Endothelial cell of umbilical vein (primary cell): ENCODE results near the gene GRIA1. TPM values are rescaled to one million over a fixed set of nuclear protein-coding genes. Genes with fewer than 3 reads are reported as not detected.

Experiments used
- BruUV-seq: library from RNA; stranded (reverse); fragments of 400-500 nt; replicated peaks from 2 replicates; lab custom pipeline; 2021; lab: Mats Ljungman, UMichigan
- CTCF ChIA-PET: fragments of 300-600, 350-600 bp; sonication (Branson Sonifier 250); formaldehyde crosslinking; loops from one replicate; lab custom pipeline; 2021; ENCODE audit warnings: antibody characterized with exemption, inconsistent platforms; lab: Charles Lee
- POLR2A ChIA-PET: fragments of 300-600, 350-600 bp; sonication (Branson Sonifier 250); formaldehyde crosslinking; loops from one replicate; lab custom pipeline; 2021; ENCODE audit warnings: antibody characterized with exemption, inconsistent platforms; lab: Charles Lee
- DNase-seq: peaks from one replicate; pipeline ENCODE4 v3.0.0-alpha.2; 2011; ENCODE audit warnings: low read depth, low spot score
- FAIRE-seq: peaks from 2 replicates; lab custom pipeline; 2011; peaks lifted over from hg19 to GRCh38; lab: Jason Lieb, UNC
- H2AFZ ChIP-seq: 2 replicates; pipeline ENCODE4 v1.6.0; 2012; ENCODE audit warnings: low read depth, low read length, control low read depth, inconsistent platforms
- H3K27ac ChIP-seq: 2 replicates; pipeline ENCODE4 v1.5.1; 2011; ENCODE audit warnings: low read depth, mild to moderate bottlenecking, control low read depth, low read length, moderate library complexity; ENCODE audit not compliant: insufficient read depth
- H3K27me3 ChIP-seq, 2 experiments: 2 replicates each; pipeline versions ENCODE4 v1.6.0 to v1.6.1; 2011; ENCODE audit warnings: low read length in 2 of 2, mixed read lengths in 1 of 2; ENCODE audit not compliant: control insufficient read depth in 2 of 2, insufficient read depth in 2 of 2
- H3K36me3 ChIP-seq, 2 experiments: 2 replicates in 1 of 2; 3 replicates in 1 of 2; pipeline ENCODE4 v1.5.1; 2011; ENCODE audit warnings: low read length in 2 of 2, mild to moderate bottlenecking in 1 of 2, moderate library complexity in 1 of 2; ENCODE audit not compliant: control insufficient read depth in 2 of 2, insufficient read depth in 2 of 2; ENCODE audit errors: extremely low read depth in 1 of 2
- H3K4me1 ChIP-seq: 3 replicates; pipeline ENCODE4 v1.5.1; 2011; ENCODE audit warnings: mild to moderate bottlenecking, low read length; ENCODE audit not compliant: control insufficient read depth, insufficient read depth; ENCODE audit errors: extremely low read depth
- H3K4me2 ChIP-seq: 2 replicates; pipeline ENCODE4 v1.6.1; 2011; ENCODE audit warnings: low read length, control low read depth, mixed read lengths; ENCODE audit not compliant: insufficient read depth
- H3K4me3 ChIP-seq, 3 experiments: fragments of 200-600 bp in 1 of 3; sonication (generic), shearing (Covaris generic) in 1 of 3; replicated peaks in 1 of 3; 2 replicates each; pipeline ENCODE4 v1.5.1; 2011 to 2016; ENCODE audit warnings: control low read depth in 3 of 3, low read length in 3 of 3, mild to moderate bottlenecking in 2 of 3, inconsistent platforms in 1 of 3, low read depth in 1 of 3, moderate library complexity in 1 of 3; ENCODE audit not compliant: insufficient read depth in 1 of 3
- H3K79me2 ChIP-seq: 2 replicates; pipeline ENCODE4 v1.6.0; 2012; ENCODE audit warnings: low read length, inconsistent platforms; ENCODE audit not compliant: control insufficient read depth, insufficient read depth
- H3K9ac ChIP-seq: replicated peaks from 2 replicates; pipeline ENCODE3; 2011; ENCODE audit warnings: low read length, control low read depth; ENCODE audit not compliant: insufficient read depth; ENCODE audit errors: extremely low read depth
- H3K9me1 ChIP-seq: replicated peaks from 3 replicates; pipeline ENCODE4 v1.6.0; 2011; ENCODE audit warnings: mild to moderate bottlenecking, low read length; ENCODE audit not compliant: control insufficient read depth, insufficient read depth; ENCODE audit errors: extremely low read depth
- H3K9me3 ChIP-seq: replicated peaks from 2 replicates; pipeline ENCODE4 v1.5.1; 2012; ENCODE audit warnings: low read length, inconsistent platforms; ENCODE audit not compliant: control insufficient read depth, insufficient read depth
- H4K20me1 ChIP-seq: replicated peaks from 2 replicates; pipeline ENCODE3; 2011; ENCODE audit warnings: mild to moderate bottlenecking, low read length; ENCODE audit not compliant: control insufficient read depth, insufficient read depth; ENCODE audit errors: extremely low read depth
- EZH2 ChIP-seq: IDR thresholded peaks from 2 replicates; pipeline ENCODE4 v1.6.1; 2012; ENCODE audit warnings: borderline replicate concordance, low read depth, mild to moderate bottlenecking, moderate library complexity, low read length, inconsistent platforms; ENCODE audit not compliant: severe bottlenecking
- FOS ChIP-seq: IDR thresholded peaks from 2 replicates; pipeline ENCODE4 v1.6.1; 2011; ENCODE audit warnings: mild to moderate bottlenecking, low read length, moderate library complexity, borderline replicate concordance; ENCODE audit not compliant: insufficient read depth
- GATA2 ChIP-seq: IDR thresholded peaks from 2 replicates; pipeline ENCODE4 v1.7.0; 2011; ENCODE audit warnings: low read depth, mild to moderate bottlenecking, moderate library complexity, mixed read lengths, low read length; ENCODE audit not compliant: insufficient read length, insufficient read depth
- JUN ChIP-seq: IDR thresholded peaks from 2 replicates; pipeline ENCODE4 v1.6.1; 2011; ENCODE audit warnings: borderline replicate concordance, low read depth; ENCODE audit not compliant: insufficient read length, insufficient read depth
- MAX ChIP-seq: IDR thresholded peaks from 2 replicates; pipeline ENCODE4 v1.6.1; 2011; ENCODE audit not compliant: insufficient read depth, insufficient read length
- MYC ChIP-seq: IDR thresholded peaks from one replicate; pipeline ENCODE4 v1.6.1; 2011; ENCODE audit warnings: mild to moderate bottlenecking, low read depth, low read length
- POLR2A ChIP-seq: IDR thresholded peaks from 2 replicates; pipeline ENCODE4 v1.6.1; 2012; ENCODE audit warnings: low read depth, mild to moderate bottlenecking, control low read depth, low read length
- POLR2AphosphoS5 ChIP-seq: IDR thresholded peaks from 2 replicates; pipeline ENCODE4 v1.6.1; 2012; ENCODE audit warnings: low read depth, mild to moderate bottlenecking, control low read depth, low read length, moderate library complexity; ENCODE audit not compliant: insufficient read depth
- dilution Hi-C: fragments of 300-500 bp; cut with MboI; formaldehyde crosslinking; loops from one replicate; pipeline ENCODE4 v1.15.0; 2019; ENCODE audit warnings: low sequenced_read_pairs; ENCODE audit not compliant: extremely low pct_ligation_motif_present
- intact Hi-C: fragments of 100-400 bp; cut with micrococcal nuclease; formaldehyde crosslinking; loops from one replicate; pipeline ENCODE4 v1.10.0; 2022
- polyA plus RNA-seq, 4 experiments: library from polyadenylated mRNA; depleted of rRNA in 3 of 4; stranded (reverse) in 3 of 4; unstranded in 1 of 4; fragments of >200 nt; gene quantifications; 2 replicates each; pipeline versions ENCODE4 v1.2.1 to v1.2.3, GENCODE V29; 2011 to 2012; ENCODE audit warnings: missing spikeins in 1 of 4
- total RNA-seq: library from RNA; stranded (reverse); gene quantifications from 2 replicates; pipeline ENCODE4 v1.2.3, GENCODE V29; 2021
- TF ChIP-seq, protein P1 (sequence below), 2 donors: IDR thresholded peaks; 1 replicate in 1 of 2; 2 replicates in 1 of 2; pipeline ENCODE4 v1.5.1; 2011; ENCODE audit warnings: low read length in 2 of 2, mild to moderate bottlenecking in 2 of 2, moderate library complexity in 2 of 2, control low read depth in 1 of 2, inconsistent platforms in 1 of 2, low read depth in 1 of 2; ENCODE audit not compliant: insufficient read depth in 1 of 2; ENCODE audit errors: extremely low read depth in 1 of 2

The GRIA1 gene
- total and polyA plus RNA-seq, 2 donors (not counting 3 experiments of a cell fraction or from before 2014, with no cell fraction given), result not detected

- BruUV-seq, result no TSS peak
- Histone ChIP-seq H3K9ac (no peak overlapping the region), H3K9me1 (no peaks in the 10 kb centered on the region), H3K27me3 (no peaks in the 10 kb centered on the region), H3K4me3 (no peak overlapping the region), H3K4me1 (no peaks in the 10 kb centered on the region), H3K9me3 (no peaks in the 10 kb centered on the region), H3K27ac (no peak overlapping the region), H3K79me2 (no peaks in the 10 kb centered on the region), H4K20me1 (no peaks in the 10 kb centered on the region), H3K36me3 (no peaks in the 10 kb centered on the region), H3K4me2 (no peak overlapping the region), H2AFZ (no peak overlapping the region)
- dilution Hi-C loops (no loop called here), intact Hi-C loops (no loop called here)
- no peak for DNase-seq
- ChIA-PET POLR2A (no interaction called here), CTCF (no interaction called here)
- TF ChIP-seq, protein P1, sequence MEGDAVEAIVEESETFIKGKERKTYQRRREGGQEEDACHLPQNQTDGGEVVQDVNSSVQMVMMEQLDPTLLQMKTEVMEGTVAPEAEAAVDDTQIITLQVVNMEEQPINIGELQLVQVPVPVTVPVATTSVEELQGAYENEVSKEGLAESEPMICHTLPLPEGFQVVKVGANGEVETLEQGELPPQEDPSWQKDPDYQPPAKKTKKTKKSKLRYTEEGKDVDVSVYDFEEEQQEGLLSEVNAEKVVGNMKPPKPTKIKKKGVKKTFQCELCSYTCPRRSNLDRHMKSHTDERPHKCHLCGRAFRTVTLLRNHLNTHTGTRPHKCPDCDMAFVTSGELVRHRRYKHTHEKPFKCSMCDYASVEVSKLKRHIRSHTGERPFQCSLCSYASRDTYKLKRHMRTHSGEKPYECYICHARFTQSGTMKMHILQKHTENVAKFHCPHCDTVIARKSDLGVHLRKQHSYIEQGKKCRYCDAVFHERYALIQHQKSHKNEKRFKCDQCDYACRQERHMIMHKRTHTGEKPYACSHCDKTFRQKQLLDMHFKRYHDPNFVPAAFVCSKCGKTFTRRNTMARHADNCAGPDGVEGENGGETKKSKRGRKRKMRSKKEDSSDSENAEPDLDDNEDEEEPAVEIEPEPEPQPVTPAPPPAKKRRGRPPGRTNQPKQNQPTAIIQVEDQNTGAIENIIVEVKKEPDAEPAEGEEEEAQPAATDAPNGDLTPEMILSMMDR (IDR thresholded peaks at IDR 0.05; ENCODE audit: extremely low read depth in 1 of 2, insufficient read depth in 1 of 2, low read depth in 1 of 2, low read length in 2 of 2), result no peak
- TF ChIP-seq POLR2A, result no peak
- no peak for TF ChIP-seq JUN
- TF ChIP-seq MAX, result no peak
- TF ChIP-seq EZH2, result no peak
- TF ChIP-seq GATA2, result no peak
- TF ChIP-seq MYC, result no peak
- TF ChIP-seq FOS, result no peak
- TF ChIP-seq POLR2AphosphoS5, result no peak
- no peak for FAIRE-seq
Measured at GRCh38 chr5:153824909-153825308, 334.4 kb downstream of the GRIA1 start.
